Liver (tissue), 9 donors: Measurements from ENCODE around the gene MGAT4C. TPM values are rescaled to one million over a fixed set of nuclear protein-coding genes. Genes with fewer than 3 reads are reported as not detected.

Experiments used
- DNase-seq: peaks from one replicate; pipeline ENCODE4 v3.0.0-alpha.2; 2017; ENCODE audit warnings: low spot score
- H3K27ac ChIP-seq, 2 donors: one replicate each; pipeline ENCODE4 v1.7.0; 2013; ENCODE audit warnings: inconsistent platforms in 2 of 2, low read length in 2 of 2, control low read depth in 1 of 2, low read depth in 1 of 2, mild to moderate bottlenecking in 1 of 2
- H3K27me3 ChIP-seq, 4 donors: one replicate each; pipeline versions ENCODE4 v1.6.1 to v1.7.0; 2013; ENCODE audit warnings: low read length in 3 of 4, inconsistent platforms in 1 of 4, mild to moderate bottlenecking in 1 of 4, moderate library complexity in 1 of 4; ENCODE audit not compliant: control insufficient read depth in 4 of 4, insufficient read depth in 4 of 4
- H3K36me3 ChIP-seq, 4 donors: one replicate each; pipeline versions ENCODE4 v1.6.1 to v1.7.0; 2013; ENCODE audit warnings: low read length in 3 of 4, mild to moderate bottlenecking in 3 of 4, low read depth in 1 of 4, moderate library complexity in 1 of 4; ENCODE audit not compliant: control insufficient read depth in 4 of 4, insufficient read depth in 3 of 4
- H3K4me1 ChIP-seq, 4 donors: one replicate each; pipeline versions ENCODE4 v1.6.1 to v1.7.0; 2013; ENCODE audit warnings: low read length in 3 of 4, mild to moderate bottlenecking in 3 of 4, moderate library complexity in 1 of 4; ENCODE audit not compliant: control insufficient read depth in 4 of 4, insufficient read depth in 4 of 4
- H3K4me3 ChIP-seq, 3 donors: one replicate each; pipeline versions ENCODE4 v1.6.1 to v1.7.0; 2013; ENCODE audit warnings: low read length in 3 of 3, control low read depth in 1 of 3, low read depth in 1 of 3, mild to moderate bottlenecking in 1 of 3
- H3K9ac ChIP-seq, 2 donors: one replicate each; pipeline ENCODE4 v1.7.0; 2013; ENCODE audit warnings: low read length in 2 of 2, mild to moderate bottlenecking in 2 of 2, moderate library complexity in 2 of 2, control low read depth in 1 of 2, low read depth in 1 of 2
- H3K9me3 ChIP-seq, 4 donors: one replicate each; pipeline versions ENCODE4 v1.6.1 to v1.7.0; 2013; ENCODE audit warnings: low read length in 3 of 4; ENCODE audit not compliant: control insufficient read depth in 4 of 4
- EGR1 ChIP-seq, 2 donors: IDR thresholded peaks; 2 replicates each; pipeline ENCODE4 v1.6.1; 2016 to 2018; ENCODE audit warnings: antibody characterized with exemption in 2 of 2, low read depth in 2 of 2
- FOXA2 ChIP-seq: IDR thresholded peaks from 2 replicates; pipeline ENCODE4 v1.6.1; 2016; ENCODE audit warnings: antibody characterized with exemption
- GABPA ChIP-seq, 2 donors: IDR thresholded peaks in 1 of 2; conservative IDR thresholded peaks in 1 of 2; 2 replicates each; pipeline ENCODE4 v1.6.1; 2016; ENCODE audit warnings: antibody characterized with exemption in 2 of 2, mild to moderate bottlenecking in 1 of 2, moderate library complexity in 1 of 2
- HNF4G ChIP-seq: IDR thresholded peaks from 2 replicates; pipeline ENCODE4 v1.6.1; 2016; ENCODE audit warnings: antibody characterized with exemption
- NR2F2 ChIP-seq: IDR thresholded peaks from 2 replicates; pipeline ENCODE4 v1.6.1; 2016; ENCODE audit warnings: antibody characterized with exemption
- RAD21 ChIP-seq, 2 donors: IDR thresholded peaks; 2 replicates each; pipeline ENCODE4 v1.6.1; 2016; ENCODE audit warnings: antibody characterized with exemption in 2 of 2, mild to moderate bottlenecking in 2 of 2
- RXRA ChIP-seq, 2 donors: IDR thresholded peaks; 2 replicates each; pipeline ENCODE4 v1.6.1; 2017 to 2018; ENCODE audit warnings: antibody characterized with exemption in 2 of 2, mild to moderate bottlenecking in 1 of 2
- TAF1 ChIP-seq: conservative IDR thresholded peaks from 2 replicates; pipeline ENCODE4 v1.6.1; 2016; ENCODE audit warnings: antibody characterized with exemption, mild to moderate bottlenecking
- YY1 ChIP-seq: IDR thresholded peaks from 2 replicates; pipeline ENCODE4 v1.6.1; 2016; ENCODE audit warnings: antibody characterized with exemption, mild to moderate bottlenecking
- WGBS: extraction: QIAGEN DNeasy Blood & Tissue Kit; methylation state at CpG from one replicate; pipeline ENCODE4 v1.1.7; 2013; 5-methylcytosine and 5-hydroxymethylcytosine counted together
- polyA plus RNA-seq, 2 donors: library from polyadenylated mRNA; stranded (reverse) in 1 of 2; unstranded in 1 of 2; fragments of 200-250 nt in 1 of 2; fragments of >200 nt in 1 of 2; fragmentation: Nextera tagmentation in 1 of 2; extraction: Ambion mirVana in 1 of 2; gene quantifications; one replicate each; pipeline versions ENCODE4 v1.2.1 to v1.2.3, GENCODE V29; 2013 to 2015
- total RNA-seq, 2 donors: library from RNA; depleted of rRNA; stranded (reverse); fragments of >200 nt; gene quantifications; one replicate each; pipeline ENCODE4 v1.2.3, GENCODE V29; 2014
- TF ChIP-seq, protein P1 (sequence below): fragments of 150-350 bp; IDR thresholded peaks from 2 replicates; pipeline ENCODE4 v1.5.1; 2017; ENCODE audit warnings: improper control_type of control experiment, low read depth, low read length; ENCODE audit not compliant: missing input control
- TF ChIP-seq, protein P2 (sequence below): IDR thresholded peaks from 2 replicates; pipeline ENCODE4 v1.6.1; 2016; ENCODE audit warnings: antibody characterized with exemption
- TF ChIP-seq, protein P3 (sequence below): IDR thresholded peaks from 2 replicates; pipeline ENCODE4 v1.6.1; 2016; ENCODE audit warnings: antibody characterized with exemption, mild to moderate bottlenecking
- TF ChIP-seq, protein P4 (sequence below): IDR thresholded peaks from 2 replicates; pipeline ENCODE4 v1.6.1; 2016; ENCODE audit warnings: antibody characterized with exemption
- TF ChIP-seq, protein P5 (sequence below): IDR thresholded peaks from 2 replicates; pipeline ENCODE4 v1.6.1; 2016; ENCODE audit warnings: antibody characterized with exemption
- donor health status: healthy.
- donor health status: healthy.
- donor health status: healthy.
- donor health status: healthy.
- donor health status: healthy.

MGAT4C gene
- total and polyA plus RNA-seq, 4 donors: 0.02 to 0.65 (median 0.09) TPM

DNA sequence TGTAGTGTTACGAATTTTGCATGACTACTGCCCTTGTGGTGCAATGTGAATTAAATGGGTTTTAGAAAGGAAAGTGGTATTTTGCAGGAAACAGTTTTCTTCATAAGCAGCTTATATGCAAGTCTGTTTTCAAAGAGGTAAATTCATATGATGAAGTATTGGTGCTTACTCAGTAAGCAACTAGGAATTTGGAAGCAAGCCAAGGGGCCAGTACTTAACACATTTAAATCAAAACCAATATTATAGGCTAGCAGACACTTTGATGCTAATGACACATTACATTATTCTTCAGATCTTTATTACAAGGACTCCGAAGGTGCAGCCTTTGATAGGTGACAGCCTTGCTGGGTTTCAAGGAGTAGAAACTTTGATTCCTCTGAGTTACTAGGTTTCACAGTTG, 23.1 kb downstream of the MGAT4C start:
- TF ChIP-seq, protein P1, sequence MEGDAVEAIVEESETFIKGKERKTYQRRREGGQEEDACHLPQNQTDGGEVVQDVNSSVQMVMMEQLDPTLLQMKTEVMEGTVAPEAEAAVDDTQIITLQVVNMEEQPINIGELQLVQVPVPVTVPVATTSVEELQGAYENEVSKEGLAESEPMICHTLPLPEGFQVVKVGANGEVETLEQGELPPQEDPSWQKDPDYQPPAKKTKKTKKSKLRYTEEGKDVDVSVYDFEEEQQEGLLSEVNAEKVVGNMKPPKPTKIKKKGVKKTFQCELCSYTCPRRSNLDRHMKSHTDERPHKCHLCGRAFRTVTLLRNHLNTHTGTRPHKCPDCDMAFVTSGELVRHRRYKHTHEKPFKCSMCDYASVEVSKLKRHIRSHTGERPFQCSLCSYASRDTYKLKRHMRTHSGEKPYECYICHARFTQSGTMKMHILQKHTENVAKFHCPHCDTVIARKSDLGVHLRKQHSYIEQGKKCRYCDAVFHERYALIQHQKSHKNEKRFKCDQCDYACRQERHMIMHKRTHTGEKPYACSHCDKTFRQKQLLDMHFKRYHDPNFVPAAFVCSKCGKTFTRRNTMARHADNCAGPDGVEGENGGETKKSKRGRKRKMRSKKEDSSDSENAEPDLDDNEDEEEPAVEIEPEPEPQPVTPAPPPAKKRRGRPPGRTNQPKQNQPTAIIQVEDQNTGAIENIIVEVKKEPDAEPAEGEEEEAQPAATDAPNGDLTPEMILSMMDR: no peak
- TF ChIP-seq, protein P2, sequence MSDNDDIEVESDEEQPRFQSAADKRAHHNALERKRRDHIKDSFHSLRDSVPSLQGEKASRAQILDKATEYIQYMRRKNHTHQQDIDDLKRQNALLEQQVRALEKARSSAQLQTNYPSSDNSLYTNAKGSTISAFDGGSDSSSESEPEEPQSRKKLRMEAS: no peak
- TF ChIP-seq GABPA (IDR thresholded peaks at IDR 0.05 in 1 of 2, conservative IDR thresholded peaks at IDR 0.05 in 1 of 2) (no peak), RAD21 (IDR thresholded peaks at IDR 0.05) (no peak), HNF4G (no peak), TAF1 (no peak), YY1 (no peak), EGR1 (IDR thresholded peaks at IDR 0.05; ENCODE audit: low read depth in 2 of 2) (no peak), RXRA (IDR thresholded peaks at IDR 0.05) (no peak), FOXA2 (no peak)
- TF ChIP-seq, protein P3, sequence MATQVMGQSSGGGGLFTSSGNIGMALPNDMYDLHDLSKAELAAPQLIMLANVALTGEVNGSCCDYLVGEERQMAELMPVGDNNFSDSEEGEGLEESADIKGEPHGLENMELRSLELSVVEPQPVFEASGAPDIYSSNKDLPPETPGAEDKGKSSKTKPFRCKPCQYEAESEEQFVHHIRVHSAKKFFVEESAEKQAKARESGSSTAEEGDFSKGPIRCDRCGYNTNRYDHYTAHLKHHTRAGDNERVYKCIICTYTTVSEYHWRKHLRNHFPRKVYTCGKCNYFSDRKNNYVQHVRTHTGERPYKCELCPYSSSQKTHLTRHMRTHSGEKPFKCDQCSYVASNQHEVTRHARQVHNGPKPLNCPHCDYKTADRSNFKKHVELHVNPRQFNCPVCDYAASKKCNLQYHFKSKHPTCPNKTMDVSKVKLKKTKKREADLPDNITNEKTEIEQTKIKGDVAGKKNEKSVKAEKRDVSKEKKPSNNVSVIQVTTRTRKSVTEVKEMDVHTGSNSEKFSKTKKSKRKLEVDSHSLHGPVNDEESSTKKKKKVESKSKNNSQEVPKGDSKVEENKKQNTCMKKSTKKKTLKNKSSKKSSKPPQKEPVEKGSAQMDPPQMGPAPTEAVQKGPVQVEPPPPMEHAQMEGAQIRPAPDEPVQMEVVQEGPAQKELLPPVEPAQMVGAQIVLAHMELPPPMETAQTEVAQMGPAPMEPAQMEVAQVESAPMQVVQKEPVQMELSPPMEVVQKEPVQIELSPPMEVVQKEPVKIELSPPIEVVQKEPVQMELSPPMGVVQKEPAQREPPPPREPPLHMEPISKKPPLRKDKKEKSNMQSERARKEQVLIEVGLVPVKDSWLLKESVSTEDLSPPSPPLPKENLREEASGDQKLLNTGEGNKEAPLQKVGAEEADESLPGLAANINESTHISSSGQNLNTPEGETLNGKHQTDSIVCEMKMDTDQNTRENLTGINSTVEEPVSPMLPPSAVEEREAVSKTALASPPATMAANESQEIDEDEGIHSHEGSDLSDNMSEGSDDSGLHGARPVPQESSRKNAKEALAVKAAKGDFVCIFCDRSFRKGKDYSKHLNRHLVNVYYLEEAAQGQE: no peak
- TF ChIP-seq, protein P4, sequence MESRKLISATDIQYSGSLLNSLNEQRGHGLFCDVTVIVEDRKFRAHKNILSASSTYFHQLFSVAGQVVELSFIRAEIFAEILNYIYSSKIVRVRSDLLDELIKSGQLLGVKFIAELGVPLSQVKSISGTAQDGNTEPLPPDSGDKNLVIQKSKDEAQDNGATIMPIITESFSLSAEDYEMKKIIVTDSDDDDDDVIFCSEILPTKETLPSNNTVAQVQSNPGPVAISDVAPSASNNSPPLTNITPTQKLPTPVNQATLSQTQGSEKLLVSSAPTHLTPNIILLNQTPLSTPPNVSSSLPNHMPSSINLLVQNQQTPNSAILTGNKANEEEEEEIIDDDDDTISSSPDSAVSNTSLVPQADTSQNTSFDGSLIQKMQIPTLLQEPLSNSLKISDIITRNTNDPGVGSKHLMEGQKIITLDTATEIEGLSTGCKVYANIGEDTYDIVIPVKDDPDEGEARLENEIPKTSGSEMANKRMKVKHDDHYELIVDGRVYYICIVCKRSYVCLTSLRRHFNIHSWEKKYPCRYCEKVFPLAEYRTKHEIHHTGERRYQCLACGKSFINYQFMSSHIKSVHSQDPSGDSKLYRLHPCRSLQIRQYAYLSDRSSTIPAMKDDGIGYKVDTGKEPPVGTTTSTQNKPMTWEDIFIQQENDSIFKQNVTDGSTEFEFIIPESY: no peak
- TF ChIP-seq, protein P5, sequence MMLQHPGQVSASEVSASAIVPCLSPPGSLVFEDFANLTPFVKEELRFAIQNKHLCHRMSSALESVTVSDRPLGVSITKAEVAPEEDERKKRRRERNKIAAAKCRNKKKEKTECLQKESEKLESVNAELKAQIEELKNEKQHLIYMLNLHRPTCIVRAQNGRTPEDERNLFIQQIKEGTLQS: no peak
- no peak for DNase-seq
- Histone ChIP-seq H3K27ac (no peak overlapping the region), H3K36me3 (no peaks in the 10 kb centered on the region), H3K27me3 (peaks cover 0 to 2% (median 0%) of the 10 kb centered on the region in 4 donors), H3K9me3 (no peaks in the 10 kb centered on the region), H3K9ac (no peak overlapping the region), H3K4me3 (no peak overlapping the region), H3K4me1 (no peaks in the 10 kb centered on the region)
- 64% methylated on average over 2 of the region's 2 CpGs for WGBS

DNA sequence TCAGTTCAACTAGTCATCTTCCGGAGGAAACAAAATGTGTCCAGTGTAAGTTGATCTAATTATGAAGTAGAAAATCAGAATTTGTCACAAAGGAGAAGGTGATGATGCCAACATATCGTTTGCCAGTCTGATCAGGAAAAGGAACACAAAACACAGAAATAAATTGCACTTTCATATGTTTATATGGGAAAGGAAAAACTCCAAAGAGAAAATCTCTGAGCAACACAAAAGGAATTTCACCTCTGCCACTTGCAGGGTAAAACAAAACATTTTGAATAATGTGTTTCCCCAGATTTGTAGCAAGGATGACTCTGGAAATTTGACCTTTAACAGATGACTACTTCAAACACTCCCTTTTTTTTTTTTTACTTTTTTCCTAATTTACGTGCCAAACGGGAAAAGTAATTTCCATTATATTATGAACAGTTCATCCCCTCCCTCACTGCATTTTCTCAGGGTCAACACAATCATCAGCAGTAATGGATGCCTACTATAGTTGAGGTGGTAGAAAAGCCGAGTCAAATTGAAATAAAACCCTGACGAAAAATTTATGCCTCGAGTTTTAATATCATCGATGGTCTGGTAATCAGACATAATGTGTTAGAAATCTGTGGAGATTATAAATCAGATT, 25.6 kb downstream of the MGAT4C start:
- H3K4me3 ChIP-seq: no peak overlapping the region
- no peaks in the 10 kb centered on the region for H3K4me1 ChIP-seq
- no peaks in the 10 kb centered on the region for H3K9me3 ChIP-seq
- H3K27ac ChIP-seq: no peak overlapping the region
- 59% methylated on average over 8 of the region's 8 CpGs for WGBS
- DNase-seq: no peak
- TF ChIP-seq TAF1 (no peak), RAD21 (IDR thresholded peaks at IDR 0.05) (no peak), NR2F2 (peak; percentile 33)
- TF ChIP-seq, protein P2: no peak
- no peak overlapping the region for H3K9ac ChIP-seq
- peaks cover 0 to 2% (median 0%) of the 10 kb centered on the region in 4 donors for H3K27me3 ChIP-seq
- H3K36me3 ChIP-seq: no peaks in the 10 kb centered on the region
